Measurements from ENCODE around the gene FOXP1. TPM values are rescaled to one million over a fixed set of nuclear protein-coding genes. Genes with fewer than 3 reads are reported as not detected.

Gene FOXP1
- total and polyA plus RNA-seq, 2 of the 8 experiments (the other 6 are each of a cell fraction or from before 2014, with no cell fraction given): 13.9 to 25.4 TPM

GRCh38 chr3:71478568-71478967 is 105.0 kb downstream of the FOXP1 start (continued):
- TF ChIP-seq CHD7 (IDR thresholded peaks at IDR 0.05; ENCODE audit: insufficient replicate concordance, low read length): no peak
- no peak for TF ChIP-seq NRF1 (IDR thresholded peaks at IDR 0.05; ENCODE audit: low read depth, low read length)
- TF ChIP-seq BCL11A (IDR thresholded peaks at IDR 0.05; ENCODE audit: low read depth in 2 of 2, low read length in 2 of 2): no peak
- no peak for TF ChIP-seq TCF12 (IDR thresholded peaks at IDR 0.05; ENCODE audit: low read depth, low read length)
- no peak for TF ChIP-seq SRF (IDR thresholded peaks at IDR 0.05; ENCODE audit: low read depth, low read length)
- no peak for TF ChIP-seq CTBP2 (IDR thresholded peaks at IDR 0.05; ENCODE audit: borderline replicate concordance, insufficient read depth, insufficient read length, low read length)
- no peak for TF ChIP-seq USF2 (IDR thresholded peaks at IDR 0.05; ENCODE audit: low read length)
- no peak for TF ChIP-seq JUND (IDR thresholded peaks at IDR 0.05; ENCODE audit: low read length)
- no peak for TF ChIP-seq KDM5A (IDR thresholded peaks at IDR 0.05; ENCODE audit: low read length)

Measured in H1 (cell line).